GM12864 (cell line): ENCODE measurements around the gene SF3A2.

ENCODE experiments used
- DNase-seq: peaks from one replicate; pipeline ENCODE4 v3.0.0-alpha.2; 2011; ENCODE audit warnings: low read depth
- H3K4me3 ChIP-seq: 2 replicates; pipeline ENCODE4 v1.5.1; 2011; ENCODE audit warnings: mild to moderate bottlenecking, low read depth, low read length, control low read depth
- CTCF ChIP-seq: IDR thresholded peaks from 2 replicates; pipeline ENCODE4 v1.5.1; 2011; ENCODE audit warnings: low read depth, mild to moderate bottlenecking, moderate library complexity, low read length, control low read depth, inconsistent platforms; ENCODE audit errors: missing control alignments

The SF3A2 gene

GRCh38 chr19:2207008-2207407 is 29.6 kb upstream of the SF3A2 start:
- no peak for TF ChIP-seq CTCF
- no peak overlapping the region for H3K4me3 ChIP-seq
- no peak for DNase-seq

- H3K4me3 ChIP-seq = no peak overlapping the region
- peak; percentile 31 for TF ChIP-seq CTCF
- no peak for DNase-seq
Measured at GRCh38 chr19:2207991-2208860, 28.4 kb upstream of the SF3A2 start.

- no peak for DNase-seq
- TF ChIP-seq CTCF = no peak
- no peak overlapping the region for H3K4me3 ChIP-seq
Measured at GRCh38 chr19:2208975-2209374, 27.6 kb upstream of the SF3A2 start.

- no peak for DNase-seq
- H3K4me3 ChIP-seq = no peak overlapping the region
- no peak for TF ChIP-seq CTCF
Measured at GRCh38 chr19:2209408-2209807, 27.2 kb upstream of the SF3A2 start.

GRCh38 chr19:2210206-2210605 is 26.4 kb upstream of the SF3A2 start:
- no peak overlapping the region for H3K4me3 ChIP-seq
- DNase-seq = no peak
- TF ChIP-seq CTCF = no peak

- H3K4me3 ChIP-seq = no peak overlapping the region
- no peak for DNase-seq
- no peak for TF ChIP-seq CTCF
Measured at GRCh38 chr19:2210987-2211740, 25.5 kb upstream of the SF3A2 start.
